ENCODE data around the gene FOXD4L3.
"Not testable (repeated sequence)": the region's sequence is repeated elsewhere in the genome, so short reads cannot be mapped to it uniquely, and the experiment has no call there.

FOXD4L3 gene

GRCh38 chr9:68302567-68302966, at the start of gene FOXD4L3:
FOXD4L3 (plus strand) TSS chr9:68302867; CDS start chr9:68302952, 85 bp downstream.
- not testable (repeated sequence) for DNase-seq (ENCODE audit: low spot score)

- DNase-seq (ENCODE audit: low spot score) = not testable (repeated sequence)
These were observed 21.6 kb upstream of the FOXD4L3 start for GRCh38 chr9:68281041-68281440.

GRCh38 chr9:68303771-68304170, 1.1 kb downstream of the FOXD4L3 start:
- DNase-seq (ENCODE audit: low spot score) = not testable (repeated sequence)

GRCh38 chr9:68304212-68304611, 1.5 kb downstream of the FOXD4L3 start:
- not testable (repeated sequence) for DNase-seq (ENCODE audit: low spot score)

GRCh38 chr9:68304777-68305176, 2.1 kb downstream of the FOXD4L3 start:
- DNase-seq (ENCODE audit: low spot score) = not testable (repeated sequence)

- not testable (repeated sequence) for DNase-seq (ENCODE audit: low spot score)
These were observed 3.1 kb downstream of the FOXD4L3 start for GRCh38 chr9:68305680-68306285.

GRCh38 chr9:68306391-68306964, 3.8 kb downstream of the FOXD4L3 start:
- not testable (repeated sequence) for DNase-seq (ENCODE audit: low spot score)

- DNase-seq (ENCODE audit: low spot score) = not testable (repeated sequence)
These were observed 4.5 kb downstream of the FOXD4L3 start for GRCh38 chr9:68307127-68307526.

- DNase-seq (ENCODE audit: low spot score) = not testable (repeated sequence)
These were observed 5.0 kb downstream of the FOXD4L3 start for GRCh38 chr9:68307654-68308053.

- DNase-seq (ENCODE audit: low spot score) = not testable (repeated sequence)
These were observed 8.5 kb downstream of the FOXD4L3 start for GRCh38 chr9:68311208-68311607.

GRCh38 chr9:68318209-68318608, 15.5 kb downstream of the FOXD4L3 start:
- not testable (repeated sequence) for DNase-seq (ENCODE audit: low spot score)

GRCh38 chr9:68323749-68324148, 21.1 kb downstream of the FOXD4L3 start:
- not testable (repeated sequence) for DNase-seq (ENCODE audit: low spot score)

GRCh38 chr9:68324518-68324917, 21.9 kb downstream of the FOXD4L3 start:
- DNase-seq (ENCODE audit: low spot score) = not testable (repeated sequence)

GRCh38 chr9:68329106-68329505, 26.4 kb downstream of the FOXD4L3 start:
- DNase-seq (ENCODE audit: low spot score) = not testable (repeated sequence)

GRCh38 chr9:68330531-68331173, 28.0 kb downstream of the FOXD4L3 start:
- DNase-seq (ENCODE audit: low spot score) = not testable (repeated sequence)

- DNase-seq (ENCODE audit: low spot score) = not testable (repeated sequence)
These were observed 29.5 kb downstream of the FOXD4L3 start for GRCh38 chr9:68332122-68332521.

- not testable (repeated sequence) for DNase-seq (ENCODE audit: low spot score)
These were observed 33.3 kb downstream of the FOXD4L3 start for GRCh38 chr9:68335935-68336334.

- not testable (repeated sequence) for DNase-seq (ENCODE audit: low spot score)
These were observed 34.1 kb downstream of the FOXD4L3 start for GRCh38 chr9:68336639-68337339.

- not testable (repeated sequence) for DNase-seq (ENCODE audit: low spot score)
These were observed 35.3 kb downstream of the FOXD4L3 start for GRCh38 chr9:68338000-68338399.

- not testable (repeated sequence) for DNase-seq (ENCODE audit: low spot score)
These were observed 39.8 kb downstream of the FOXD4L3 start for GRCh38 chr9:68342265-68343025.

GRCh38 chr9:68343242-68343641, 40.6 kb downstream of the FOXD4L3 start:
- not testable (repeated sequence) for DNase-seq (ENCODE audit: low spot score)

- DNase-seq (ENCODE audit: low spot score) = not testable (repeated sequence)
These were observed 41.3 kb downstream of the FOXD4L3 start for GRCh38 chr9:68343992-68344391.
